ENCODE measurements around the gene RFX3.

Gene RFX3

GRCh38 chr9:3444016-3444415 is 81.8 kb downstream of the RFX3 start:
- TF ChIP-seq CTCF (IDR thresholded peaks at IDR 0.05) = no peak

GRCh38 chr9:3441197-3441816 is 84.5 kb downstream of the RFX3 start:
- peak; percentile 74 for TF ChIP-seq CTCF (IDR thresholded peaks at IDR 0.05)

GRCh38 chr9:3436629-3437420 is 89.0 kb downstream of the RFX3 start:
- no peak for TF ChIP-seq CTCF (IDR thresholded peaks at IDR 0.05)

GRCh38 chr9:3435732-3436131 is 90.1 kb downstream of the RFX3 start:
- no peak for TF ChIP-seq CTCF (IDR thresholded peaks at IDR 0.05)

- TF ChIP-seq CTCF (IDR thresholded peaks at IDR 0.05) = no peak
Observed at GRCh38 chr9:3434594-3434993, 91.2 kb downstream of the RFX3 start.

- no peak for TF ChIP-seq CTCF (IDR thresholded peaks at IDR 0.05)
Observed at GRCh38 chr9:3433754-3434153, 92.0 kb downstream of the RFX3 start.

GRCh38 chr9:3433066-3433465 is 92.7 kb downstream of the RFX3 start:
- no peak for TF ChIP-seq CTCF (IDR thresholded peaks at IDR 0.05)
